GM18873 (cell line): Measurements from ENCODE around the gene TERB2.
"Not testable (repeated sequence)": the region's sequence is repeated elsewhere in the genome, so short reads cannot be mapped to it uniquely, and the experiment has no call there.

Experiments
- ATAC-seq: cut with Tn5 transposase; IDR thresholded peaks from one replicate; pipeline ENCODE4 v1.9.1; 2021; ENCODE audit warnings: mild to moderate bottlenecking, moderate library complexity, moderate number of reproducible peaks; ENCODE audit not compliant: unreplicated experiment, low FRiP score

Gene TERB2

DNA sequence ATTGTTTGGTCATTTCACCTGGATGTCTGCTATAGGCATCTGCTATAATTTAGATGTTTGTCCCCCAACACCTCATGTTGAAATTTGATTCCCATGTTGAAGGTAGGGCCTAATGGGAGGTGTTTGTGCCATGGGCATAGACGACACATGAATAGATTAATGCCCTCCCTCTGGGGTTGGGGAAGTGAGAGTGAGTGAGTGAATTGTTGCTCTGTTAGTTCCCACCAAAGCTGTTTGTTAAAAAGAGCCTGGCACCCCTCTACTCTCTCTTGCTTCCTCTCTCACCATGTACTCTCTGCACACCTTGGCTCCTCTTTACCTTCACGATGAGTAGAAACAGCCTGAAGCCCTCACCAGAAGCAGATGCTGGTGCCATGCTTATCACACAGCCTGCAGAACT is 42.6 kb downstream of the TERB2 start:
- no peak for ATAC-seq

DNA sequence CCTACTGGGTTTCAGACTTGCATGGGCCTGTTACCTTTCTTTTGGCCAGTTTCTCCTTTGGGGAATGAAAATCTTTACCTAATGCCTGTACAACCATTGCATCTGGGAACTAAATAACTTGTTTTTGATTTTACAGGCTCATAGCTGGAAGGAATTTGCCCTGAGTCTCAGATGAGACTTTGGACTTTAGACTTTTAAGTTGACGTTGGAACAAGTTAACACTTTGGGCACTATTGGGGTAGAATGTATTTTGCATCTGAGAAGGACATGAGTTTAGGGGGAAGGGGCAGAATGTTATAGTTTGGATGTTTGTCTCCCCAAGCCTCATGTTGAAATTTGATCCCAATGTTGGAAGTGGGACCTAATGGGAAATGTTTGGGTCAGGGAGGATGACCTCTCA is 44.7 kb downstream of the TERB2 start:
- not testable (repeated sequence) for ATAC-seq

DNA sequence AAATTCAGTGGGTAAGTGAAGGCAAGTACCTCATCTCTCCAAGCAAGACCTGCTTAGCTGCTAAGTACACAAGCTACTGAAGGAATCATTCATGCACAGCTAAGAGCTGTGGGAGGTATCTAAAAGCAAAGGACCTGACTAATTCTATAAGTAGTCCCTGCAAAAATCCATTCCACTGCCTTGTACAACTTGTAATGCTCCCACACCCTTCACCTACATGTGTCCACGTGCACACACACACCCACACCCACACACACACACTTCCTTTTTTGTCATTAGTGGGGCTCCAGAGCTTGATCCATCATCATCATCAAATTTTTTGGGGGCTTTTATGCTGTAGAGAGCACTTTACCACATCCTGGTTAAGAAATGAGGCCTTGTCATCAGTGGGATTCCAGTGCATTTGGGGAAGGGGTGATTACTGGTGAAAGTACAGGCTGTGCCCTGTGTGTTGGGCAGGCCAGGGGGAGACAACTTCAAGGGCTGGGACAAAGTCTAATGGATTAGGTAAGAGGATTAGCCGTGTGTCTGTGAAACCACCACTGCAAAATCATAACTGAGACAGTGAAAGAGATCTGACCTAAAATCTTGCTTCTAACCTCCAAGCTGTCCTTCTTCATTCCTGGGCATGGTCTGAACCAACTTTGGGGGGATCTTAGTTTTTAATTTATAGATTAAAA is 47.4 kb downstream of the TERB2 start:
- not testable (repeated sequence) for ATAC-seq

DNA sequence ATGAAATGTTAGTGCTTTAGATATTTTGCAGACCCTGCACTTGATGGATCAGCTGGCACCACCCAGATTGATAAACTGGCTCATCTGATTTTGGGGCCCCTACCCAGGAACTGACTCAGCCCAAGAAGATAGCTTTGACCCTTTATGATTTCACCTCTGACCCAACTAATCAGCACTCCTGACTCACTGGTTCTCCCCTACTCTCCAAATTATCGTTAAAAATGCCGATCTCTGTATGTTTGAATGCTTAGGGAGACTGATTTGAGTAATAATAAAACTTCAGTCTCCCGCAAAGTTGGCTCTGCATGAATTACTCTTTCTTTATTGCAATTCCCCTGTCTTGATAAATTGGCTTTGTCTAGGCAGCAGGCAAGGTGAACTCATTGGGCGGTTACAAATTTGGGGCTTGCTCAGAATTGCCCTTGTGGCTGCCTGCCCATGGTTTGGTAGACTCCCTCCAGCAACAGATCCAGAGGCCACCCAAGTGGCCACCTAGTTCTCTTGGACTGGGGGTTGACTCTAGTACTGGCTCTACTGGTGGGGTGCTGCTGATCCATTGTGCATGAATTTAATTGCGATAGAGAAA is 48.2 kb downstream of the TERB2 start:
- ATAC-seq = not testable (repeated sequence)

DNA sequence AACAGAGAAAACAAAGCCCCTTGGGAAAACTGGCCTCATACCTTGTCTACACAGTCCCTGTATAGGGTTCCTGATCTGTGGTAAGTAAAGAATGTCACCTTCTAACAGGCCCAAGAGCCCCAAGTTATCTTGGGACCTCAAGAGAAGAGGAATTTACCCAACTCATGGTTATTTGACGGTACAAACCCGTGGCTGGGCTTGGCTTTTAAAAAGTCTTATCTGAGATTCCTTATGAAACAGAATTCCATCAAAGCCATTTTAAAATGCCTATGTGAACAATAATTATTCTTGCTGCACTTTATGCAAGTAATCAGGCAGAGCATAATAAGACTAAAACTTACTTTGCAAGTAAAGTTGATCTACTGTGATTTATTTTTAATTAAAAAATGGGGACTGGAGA is 52.6 kb downstream of the TERB2 start:
- no peak for ATAC-seq

GRCh38 chr15:45015114-45015513 is 58.6 kb downstream of the TERB2 start:
- ATAC-seq = not testable (repeated sequence)

DNA sequence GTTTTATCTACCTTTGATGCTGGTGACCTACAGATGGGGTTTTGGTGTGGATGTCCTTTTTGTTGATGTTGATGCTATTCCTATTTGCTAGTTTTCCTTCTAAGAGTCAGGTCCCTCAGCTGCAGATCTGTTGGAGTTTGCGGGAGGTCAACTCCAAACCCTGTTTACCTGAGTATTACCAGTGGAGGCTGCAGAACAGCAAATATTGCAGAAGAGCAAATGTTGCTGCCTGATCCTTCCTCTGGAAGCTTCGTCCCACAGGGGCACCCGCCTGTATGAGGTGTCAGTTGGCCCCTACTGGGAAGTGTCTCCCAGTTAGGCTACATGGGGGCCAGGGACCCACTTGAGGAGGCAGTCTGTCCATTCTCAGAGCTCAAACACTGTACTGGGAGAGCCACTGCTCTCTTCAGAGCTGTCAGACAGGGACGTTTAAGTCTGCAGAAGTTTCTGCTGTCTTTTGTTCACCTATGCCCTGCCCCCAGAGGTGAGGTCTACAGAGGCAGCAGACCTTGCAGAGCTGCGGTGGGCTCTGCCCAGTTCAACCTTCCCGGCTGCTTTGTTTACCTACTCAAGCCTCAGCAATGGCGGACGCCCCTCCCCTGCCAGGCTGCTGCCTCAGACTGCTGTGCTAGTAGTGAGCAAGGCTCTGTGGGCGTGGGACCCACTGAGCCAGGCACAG is 63.9 kb downstream of the TERB2 start:
- ATAC-seq = not testable (repeated sequence)

DNA sequence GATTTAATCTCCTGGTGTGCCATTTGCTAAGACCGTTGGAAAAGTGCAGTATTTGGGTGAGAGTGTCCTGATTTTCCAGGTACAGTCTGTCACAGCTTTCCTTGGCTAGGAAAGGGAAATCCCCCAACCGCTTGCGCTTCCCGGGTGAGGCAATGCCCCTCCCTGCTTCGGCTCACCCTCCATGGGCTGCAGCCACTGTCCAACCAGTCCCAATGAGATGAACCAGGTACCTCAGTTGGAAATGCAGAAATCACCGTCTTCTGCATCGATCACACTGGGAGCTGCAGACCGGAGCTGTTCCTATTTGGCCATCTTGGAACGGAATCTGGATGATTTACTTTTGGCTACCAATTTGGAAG is 64.4 kb downstream of the TERB2 start:
- not testable (repeated sequence) for ATAC-seq

- ATAC-seq = no peak
Observed at GRCh38 chr15:45021348-45021747, 64.9 kb downstream of the TERB2 start.

GRCh38 chr15:45022871-45023658 is 66.6 kb downstream of the TERB2 start, which contains the start of gene SORD:
TSS of gene SORD (plus strand) at chr15:45023195. CDS start at chr15:45023284, 89 bp downstream.
- peak; percentile 82 for ATAC-seq

- ATAC-seq = no peak
Observed at GRCh38 chr15:45023659-45024225, 67.3 kb downstream of the TERB2 start.

DNA sequence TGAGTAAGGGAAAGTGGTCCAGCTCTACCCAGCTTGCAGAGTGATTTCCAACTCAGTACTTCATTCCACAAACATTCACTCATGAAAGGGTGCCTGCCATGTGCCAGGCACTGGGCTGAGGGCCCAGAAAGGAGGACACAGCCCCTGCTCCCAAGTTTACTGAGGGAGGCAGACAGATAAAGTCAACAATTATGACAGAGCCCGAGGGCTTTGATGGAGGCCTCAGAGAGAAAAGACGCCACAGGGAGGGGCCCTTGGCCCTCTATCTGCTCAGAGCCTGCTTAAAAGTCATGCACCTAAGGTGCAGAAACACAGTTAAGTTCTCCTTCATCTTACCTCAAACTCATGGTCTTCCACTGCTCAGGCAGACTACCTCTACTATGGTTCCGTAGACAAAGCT is 68.2 kb downstream of the TERB2 start:
- not testable (repeated sequence) for ATAC-seq

DNA sequence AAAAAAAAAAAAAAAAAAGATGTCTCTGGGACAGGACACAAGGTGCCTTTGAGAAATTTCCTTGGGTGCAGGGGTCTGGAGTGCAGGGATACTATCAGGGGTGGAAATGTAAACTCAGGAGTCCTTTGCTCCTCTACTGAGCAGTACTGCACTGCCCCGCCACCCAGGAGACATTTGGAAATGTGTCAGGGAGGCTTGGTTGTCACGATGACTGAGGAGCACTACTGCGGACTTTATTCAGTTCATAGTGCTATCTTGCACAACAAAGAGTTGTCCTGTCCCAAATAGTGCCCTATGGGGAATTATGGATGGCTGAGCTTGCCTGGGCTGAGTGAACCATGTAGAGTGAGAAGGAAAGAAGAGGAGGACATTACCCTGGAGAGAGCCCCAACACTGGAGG is 69.1 kb downstream of the TERB2 start:
- ATAC-seq = not testable (repeated sequence)

DNA sequence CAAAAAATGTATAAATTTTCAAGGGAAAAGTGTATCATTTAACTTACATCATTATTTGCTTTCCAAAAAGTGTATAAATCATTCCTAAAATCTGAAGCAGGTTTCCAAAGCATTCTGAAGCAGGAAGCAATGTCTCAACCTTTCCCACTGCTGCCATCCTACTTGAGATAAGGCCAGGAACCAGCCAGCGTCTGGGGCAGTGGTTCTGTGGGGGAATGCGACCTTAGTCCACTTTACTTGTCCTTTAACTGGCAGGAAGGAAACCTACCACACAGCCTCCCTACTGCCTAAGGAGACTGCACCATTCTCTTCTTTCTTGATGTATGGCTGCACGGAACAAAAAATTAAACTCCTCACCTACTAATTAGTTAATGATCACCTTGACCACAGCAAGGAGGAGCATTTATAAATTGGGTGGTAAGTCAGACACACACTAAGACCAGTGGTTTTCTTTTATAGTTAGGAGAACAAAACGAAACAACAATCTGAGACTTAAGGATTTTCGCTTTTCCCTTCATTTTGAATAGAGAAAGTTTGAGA is 70.2 kb downstream of the TERB2 start:
- ATAC-seq = no peak

- no peak for ATAC-seq
Observed at GRCh38 chr15:45027220-45027619, 70.7 kb downstream of the TERB2 start.
